Right kidney (tissue), 1 donor: ENCODE data around the gene CNGA2.

Experiments
- DNase-seq: peaks from one replicate; pipeline ENCODE4 v3.0.0-alpha.2; 2016

CNGA2 gene

GRCh38 chrX:151712253-151712652 lies 22.3 kb upstream of the CNGA2 start:
- no peak for DNase-seq

DNA sequence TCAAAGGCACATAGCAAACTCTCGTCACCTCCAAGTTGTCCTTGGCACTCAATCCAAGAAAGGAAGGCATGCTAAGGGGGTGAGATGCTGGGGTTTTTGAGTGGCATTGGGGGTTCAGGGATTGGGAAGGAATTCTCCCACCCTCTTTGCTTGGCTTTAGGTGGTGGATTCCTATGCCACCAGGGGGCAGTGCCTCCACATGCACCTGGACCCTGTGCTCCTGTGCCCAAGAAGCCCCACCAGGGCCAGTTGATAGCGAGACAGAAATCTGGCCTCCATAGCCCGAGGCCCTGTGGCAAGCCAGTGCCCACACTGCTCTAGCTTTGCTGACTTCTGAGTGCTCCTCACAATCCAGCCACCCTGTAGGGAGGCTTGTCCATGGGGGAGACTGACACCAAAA lies 20.7 kb upstream of the CNGA2 start:
- DNase-seq, result no peak

- no peak for DNase-seq
Measured at GRCh38 chrX:151714362-151714761, 20.2 kb upstream of the CNGA2 start.

GRCh38 chrX:151715752-151716151 lies 18.8 kb upstream of the CNGA2 start, which contains the start of gene FATE1:
Gene FATE1 (plus strand): TSS chrX:151716035. CDS start chrX:151716120, 85 bp downstream.
- no peak for DNase-seq

DNA sequence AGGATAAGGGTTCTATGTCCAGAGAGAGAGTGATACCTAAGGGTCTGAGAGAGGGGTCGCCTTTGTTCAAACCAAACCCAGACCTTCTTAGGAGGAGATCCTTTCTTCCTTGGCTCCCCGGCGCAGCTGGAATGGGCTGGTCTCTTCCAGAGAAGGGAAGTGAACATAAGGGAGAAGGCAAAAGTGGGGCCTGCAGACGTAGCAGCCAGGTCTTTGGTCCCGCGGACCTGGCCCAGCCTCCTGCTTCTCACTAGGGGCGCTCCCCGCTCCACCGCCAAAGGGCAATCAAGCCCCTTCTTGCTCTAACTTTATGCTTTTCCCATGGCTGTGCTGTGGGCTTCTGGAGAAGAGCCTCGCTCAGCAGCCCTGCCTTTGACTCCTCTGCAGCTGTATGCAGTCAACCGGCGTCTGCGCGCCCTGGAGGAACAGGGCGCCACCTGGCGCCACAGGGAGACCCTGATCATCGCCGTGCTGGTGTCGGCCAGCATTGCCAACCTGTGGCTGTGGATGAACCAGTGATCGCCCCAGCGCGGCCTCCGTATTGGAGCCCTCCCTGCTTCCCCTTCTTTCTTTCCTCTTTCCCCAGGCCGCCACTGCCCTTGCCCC lies 12.2 kb upstream of the CNGA2 start:
- DNase-seq, result peak; percentile 24

GRCh38 chrX:151723156-151723760 lies 11.3 kb upstream of the CNGA2 start:
- DNase-seq, result no peak

GRCh38 chrX:151724563-151725337 lies 9.8 kb upstream of the CNGA2 start:
- no peak for DNase-seq

- no peak for DNase-seq
Measured at GRCh38 chrX:151725338-151725614, 9.3 kb upstream of the CNGA2 start.

- DNase-seq, result no peak
Measured at GRCh38 chrX:151726751-151727150, 7.8 kb upstream of the CNGA2 start.

DNA sequence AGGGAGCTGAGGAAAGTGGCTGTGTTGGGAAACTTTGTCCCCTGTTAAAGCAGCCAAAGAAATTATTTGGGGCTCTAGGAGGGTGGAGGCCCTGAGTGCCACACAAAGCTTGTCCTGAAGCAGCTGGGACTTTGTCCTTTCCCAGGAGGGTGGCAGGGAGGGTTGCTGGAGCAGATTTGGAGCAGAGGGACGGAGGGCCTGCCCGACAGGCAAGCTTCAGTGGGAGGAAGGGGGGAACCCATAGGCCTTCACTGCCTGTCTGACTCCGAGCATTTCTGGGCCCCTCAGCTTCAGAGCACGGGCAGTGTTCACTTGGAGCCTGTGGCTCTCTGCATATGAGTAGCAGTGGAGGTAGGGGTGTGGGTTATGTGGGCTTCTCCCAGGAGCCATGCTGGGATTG lies 7.2 kb upstream of the CNGA2 start:
- DNase-seq, result no peak

DNA sequence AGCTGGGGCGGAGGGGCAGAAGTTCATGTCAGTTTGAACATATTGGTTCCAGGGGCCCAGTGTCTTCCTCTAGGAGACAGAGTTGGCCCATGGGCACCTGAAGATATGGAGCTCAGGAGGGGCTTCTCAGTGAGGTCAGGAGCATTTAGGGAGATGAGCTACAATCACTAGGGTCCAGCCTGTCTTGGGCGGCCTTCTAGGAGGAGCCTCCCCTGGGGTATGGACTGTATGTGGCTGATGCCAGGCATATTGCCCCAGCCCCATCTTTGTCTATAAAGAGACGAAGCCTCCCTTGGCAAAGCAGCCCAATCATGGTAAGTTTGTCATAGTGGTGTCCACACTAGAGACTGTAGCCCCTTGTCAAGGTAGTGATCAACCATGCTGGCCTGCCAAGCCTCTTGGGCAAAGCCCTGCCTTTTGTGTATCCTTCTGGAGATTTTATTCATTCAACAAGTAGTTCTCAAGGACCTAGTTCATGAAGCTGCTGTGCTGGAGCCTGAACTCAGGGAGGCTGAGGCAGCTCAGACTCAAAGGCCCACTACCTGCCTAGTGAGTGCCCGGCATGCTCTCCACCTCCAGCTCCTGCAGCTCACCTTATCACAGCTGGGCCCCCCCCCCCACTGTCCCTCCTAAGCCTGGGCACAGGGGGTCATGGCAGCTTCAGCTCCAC lies 5.4 kb upstream of the CNGA2 start:
- DNase-seq, result no peak

- DNase-seq, result no peak
Measured at GRCh38 chrX:151735219-151735618, 673 bp downstream of the CNGA2 start.

- DNase-seq, result no peak
Measured at GRCh38 chrX:151736685-151737084, 2.1 kb downstream of the CNGA2 start.

GRCh38 chrX:151737494-151737893 lies 2.9 kb downstream of the CNGA2 start:
- DNase-seq, result no peak

DNA sequence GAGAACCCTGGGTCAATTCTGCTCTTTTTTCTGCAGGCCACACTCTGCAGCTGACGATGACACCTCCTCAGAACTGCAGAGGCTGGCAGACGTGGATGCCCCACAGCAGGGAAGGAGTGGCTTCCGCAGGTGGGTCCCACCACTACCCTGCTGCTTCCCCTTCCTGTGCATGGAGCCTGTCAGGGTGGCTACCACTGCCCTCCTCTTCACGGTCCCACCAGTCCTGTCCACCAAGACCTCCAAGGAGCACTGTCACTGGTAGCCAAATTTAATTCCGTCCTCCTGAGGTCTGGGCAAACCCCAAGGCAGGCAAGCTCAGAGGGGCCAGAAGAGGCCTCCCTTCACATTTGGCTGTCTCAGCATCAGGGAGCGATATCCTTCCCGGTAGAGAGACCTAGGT lies 4.2 kb downstream of the CNGA2 start:
- no peak for DNase-seq

GRCh38 chrX:151741606-151742005 lies 7.1 kb downstream of the CNGA2 start:
- no peak for DNase-seq

- DNase-seq, result no peak
Measured at GRCh38 chrX:151742311-151742710, 7.8 kb downstream of the CNGA2 start.

- no peak for DNase-seq
Measured at GRCh38 chrX:151743651-151744470, 9.3 kb downstream of the CNGA2 start.

DNA sequence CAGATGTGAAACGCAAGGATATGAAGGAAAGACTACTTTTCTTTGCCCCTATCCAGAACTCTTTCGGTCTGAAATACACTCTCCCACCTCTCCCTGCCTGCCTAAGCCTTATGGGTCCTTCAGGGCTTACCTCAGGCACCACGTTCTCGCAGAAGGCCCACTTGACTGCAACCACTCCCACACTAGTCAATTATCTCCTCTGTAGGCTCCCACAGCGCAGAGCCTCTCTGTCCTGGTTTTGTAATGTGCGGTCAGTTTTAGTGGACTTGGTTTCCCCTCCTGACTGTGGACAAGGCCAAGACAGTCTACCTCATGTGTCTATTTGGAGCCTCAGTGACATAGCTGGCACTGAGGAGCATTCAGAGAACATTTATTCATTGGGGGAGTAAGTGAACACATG lies 11.1 kb downstream of the CNGA2 start:
- no peak for DNase-seq

DNA sequence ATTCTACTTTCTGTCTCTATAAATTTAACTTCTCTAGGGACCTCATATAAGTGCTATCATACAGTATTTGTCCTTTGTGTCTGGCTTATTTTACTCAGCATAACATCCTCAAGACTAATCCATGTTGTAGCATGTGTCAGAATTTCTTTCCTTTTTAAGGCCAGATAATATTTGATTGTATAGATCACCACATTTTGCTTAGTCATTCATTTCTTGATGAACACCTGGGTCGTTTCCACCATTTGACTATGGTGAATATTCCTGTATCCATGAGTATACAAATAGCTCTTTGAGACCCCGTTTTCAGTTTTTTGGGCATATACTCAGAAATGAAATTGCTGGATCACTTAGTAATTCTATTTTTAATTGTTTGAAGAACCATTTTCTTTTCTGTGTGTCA lies 12.0 kb downstream of the CNGA2 start:
- DNase-seq, result no peak

- DNase-seq, result no peak
Measured at GRCh38 chrX:151750511-151750910, 16.0 kb downstream of the CNGA2 start.

DNA sequence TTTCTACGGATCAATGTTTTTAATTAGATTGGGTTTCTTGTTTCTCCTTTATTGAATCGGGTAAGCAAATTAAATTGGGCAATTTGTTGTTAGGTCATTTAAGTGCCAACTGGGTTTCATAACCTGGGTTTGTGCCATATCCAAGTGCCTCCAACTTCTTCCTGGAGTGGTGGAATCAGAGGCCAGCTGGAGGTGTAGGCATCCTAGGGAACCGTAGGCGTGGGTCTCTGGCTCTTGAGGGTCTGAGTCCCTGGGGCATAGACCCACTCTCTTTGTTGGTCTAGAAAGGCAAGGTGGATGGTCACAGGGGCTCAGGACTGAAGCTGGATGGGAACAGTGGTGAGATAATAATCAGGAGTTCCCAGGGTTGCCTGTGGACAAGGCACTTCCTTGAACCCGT lies 18.3 kb downstream of the CNGA2 start:
- no peak for DNase-seq
